Mucosa of descending colon (tissue), 3 donors: ENCODE results near the gene ZNF618. TPM values are rescaled to one million over a fixed set of nuclear protein-coding genes. Genes with fewer than 3 reads are reported as not detected.

ENCODE experiments used
- ATAC-seq: fragments of 200-7000 bp; cut with Tn5 transposase; one replicate; pipeline ENCODE4 v1.9.1; 2020; ENCODE audit warnings: mild to moderate bottlenecking, moderate library complexity
- DNase-seq, 3 donors: peaks; one replicate each; pipeline ENCODE4 v3.0.0-alpha.2; 2020
- H3K36me3 ChIP-seq: fragments of 200-600 bp; one replicate; pipeline ENCODE4 v1.8.0; 2021; ENCODE audit warnings: low read depth, mild to moderate bottlenecking
- H3K4me1 ChIP-seq: fragments of 200-600 bp; one replicate; pipeline ENCODE4 v1.8.0; 2021; ENCODE audit warnings: low read depth, mild to moderate bottlenecking
- H3K4me3 ChIP-seq: fragments of 200-600 bp; one replicate; pipeline ENCODE4 v1.8.0; 2021; ENCODE audit warnings: mild to moderate bottlenecking
- H3K9me3 ChIP-seq: fragments of 200-600 bp; one replicate; pipeline ENCODE4 v1.8.0; 2021; ENCODE audit warnings: mild to moderate bottlenecking
- CTCF ChIP-seq: fragments of 200-600 bp; IDR thresholded peaks from one replicate; pipeline ENCODE4 v1.8.0; 2022; ENCODE audit warnings: antibody characterized with exemption, mild to moderate bottlenecking
- intact Hi-C, 2 donors: fragments of 100-400 bp; cut with DNase I in 1 of 2; cut with micrococcal nuclease in 1 of 2; formaldehyde crosslinking; loops; one replicate each; pipeline versions ENCODE4 v1.11.0 to v1.11.1; 2022; cut with DNase I, micrococcal nuclease
- total RNA-seq, 3 donors: library from RNA; stranded (reverse); fragmentation: NEBNext Ultra II Directional in 2 of 3; extraction: Animal tissue kit (Norgen Biotek cat#: 25700) in 2 of 3; gene quantifications; one replicate each; pipeline versions ENCODE4 v1.2.1 to v1.2.4, GENCODE V29; 2021 to 2023
- donor health status: DM: no; HTN: no; CAD: no; lungs with moderate emphysema.
- donor health status: DM: no; HTN: no; CAD: no.
- donor health status: DM: no; HTN: yes; CAD: no.

The ZNF618 gene
- total RNA-seq, 3 donors from 2014 or later = 2.7 to 6.2 (median 3.7) TPM

GRCh38 chr9:113875459-113876150, 504 bp upstream of the ZNF618 start:
- Histone ChIP-seq H3K9me3 (no peaks in the 10 kb centered on the region), H3K36me3 (no peaks in the 10 kb centered on the region), H3K4me1 (peaks cover 9% of the 10 kb centered on the region), H3K4me3 (no peak overlapping the region)
- intact Hi-C loops = no loop called here
- peak; percentile 27 for ATAC-seq
- DNase-seq = peak in 1 of 3 donors; percentile 28
- TF ChIP-seq CTCF = no peak

DNA sequence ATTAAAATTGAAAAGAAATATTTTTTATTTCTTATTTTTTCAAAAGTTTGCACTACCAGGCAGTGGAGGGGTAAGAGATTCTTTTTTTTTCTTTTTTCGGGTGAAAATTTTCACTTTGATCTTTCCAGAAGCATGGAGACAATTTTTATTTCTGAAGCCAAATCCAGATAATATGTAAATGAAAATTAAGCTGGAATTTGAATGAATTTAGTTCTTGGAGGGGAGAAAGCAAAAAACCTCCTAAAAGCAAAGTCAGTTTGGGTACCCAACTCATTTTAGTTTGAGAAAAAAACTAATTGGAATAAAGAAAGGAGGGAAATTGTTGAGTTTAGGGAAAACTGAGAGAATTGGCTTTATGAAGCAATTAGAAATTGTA, 872 bp downstream of the ZNF618 start:
- intact Hi-C loops = no loop called here
- Histone ChIP-seq H3K9me3 (no peaks in the 10 kb centered on the region), H3K4me3 (peak overlapping the region; percentile 48), H3K4me1 (peaks cover 9% of the 10 kb centered on the region), H3K36me3 (no peaks in the 10 kb centered on the region)
- DNase-seq = no peak
- no peak for TF ChIP-seq CTCF
- ATAC-seq = no peak

DNA sequence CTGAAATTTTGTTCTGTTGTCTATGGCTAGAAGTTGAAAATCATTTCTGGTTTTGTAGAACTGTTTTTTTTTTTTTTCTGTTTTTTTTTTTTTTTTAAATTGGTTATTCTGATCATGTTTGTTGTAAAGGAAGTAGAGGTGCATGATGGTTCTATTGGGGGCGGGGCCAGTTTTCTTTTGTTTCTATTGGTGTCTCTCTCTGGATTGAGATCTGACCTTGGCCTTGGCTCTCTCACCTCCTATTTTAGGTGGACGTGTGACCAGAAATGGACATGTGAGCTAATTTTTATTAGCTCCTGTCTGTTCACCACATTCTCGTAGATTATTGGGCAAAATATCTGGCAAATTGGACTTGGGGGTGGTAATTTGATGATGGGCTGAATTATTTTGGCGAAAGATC, 3.2 kb downstream of the ZNF618 start:
- no peak for TF ChIP-seq CTCF
- Histone ChIP-seq H3K9me3 (no peaks in the 10 kb centered on the region), H3K4me3 (no peak overlapping the region), H3K36me3 (no peaks in the 10 kb centered on the region), H3K4me1 (peaks cover 9% of the 10 kb centered on the region)
- intact Hi-C loops = no loop called here
- DNase-seq (peak in 1 of 3 donors; percentile 15), ATAC-seq (no peak)

DNA sequence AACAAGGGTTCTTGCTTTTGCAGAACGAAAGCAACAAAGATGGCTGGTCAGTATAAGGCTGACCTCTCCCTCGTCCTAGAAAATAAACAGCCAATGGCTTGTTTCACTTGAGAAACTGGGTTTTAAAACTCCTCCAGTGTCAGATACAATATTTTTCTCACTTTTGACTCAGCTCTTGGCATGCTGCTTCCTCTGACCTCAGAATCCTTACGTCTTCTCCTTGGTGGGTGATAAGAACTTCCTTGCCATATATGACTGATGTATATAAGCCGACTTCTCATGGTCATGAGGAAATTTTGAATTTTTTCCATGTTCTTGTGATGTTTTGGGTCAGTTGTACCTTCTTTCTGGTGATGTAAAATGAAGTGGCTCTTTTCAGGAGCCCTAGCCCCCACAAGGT, 3.8 kb downstream of the ZNF618 start:
- no peaks in the 10 kb centered on the region for H3K36me3 ChIP-seq
- DNase-seq (no peak), ATAC-seq (no peak)
- H3K4me3 ChIP-seq = no peak overlapping the region
- no peak for TF ChIP-seq CTCF
- intact Hi-C loops = loop anchor here in 1 of 2 donors (10.0 kb wide), 1 partner anchor 225 kb away; no protein-coding TSS in a partner anchor
- H3K9me3 ChIP-seq = no peaks in the 10 kb centered on the region
- peaks cover 9% of the 10 kb centered on the region for H3K4me1 ChIP-seq

DNA sequence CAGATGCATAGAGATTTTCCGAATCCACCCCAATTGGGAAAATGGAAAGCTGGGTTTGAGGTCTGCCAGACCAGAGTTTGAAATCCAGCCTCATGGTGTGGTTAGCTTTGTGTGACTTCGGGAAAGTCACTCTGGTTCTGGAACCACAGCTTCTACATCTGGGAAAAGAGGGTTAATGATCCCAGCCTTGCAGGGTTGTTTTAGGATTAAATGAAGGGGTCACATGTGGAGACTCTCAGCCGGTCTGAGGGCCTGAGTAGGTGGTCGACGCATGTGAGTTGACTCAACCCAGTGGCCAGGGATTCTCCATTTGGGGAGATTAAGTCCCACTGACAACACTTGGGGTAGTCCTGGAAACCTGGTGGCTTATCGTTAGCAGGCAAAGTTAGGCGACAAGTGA, 6.1 kb downstream of the ZNF618 start:
- no peak for ATAC-seq
- intact Hi-C loops = loop anchor here in 1 of 2 donors (10.0 kb wide), 1 partner anchor 227 kb away; no protein-coding TSS in a partner anchor

More for the DNA sequence above, 6.1 kb downstream of the ZNF618 start:
- H3K36me3 ChIP-seq = no peaks in the 10 kb centered on the region
- H3K4me3 ChIP-seq = no peak overlapping the region
- no peak for TF ChIP-seq CTCF
- H3K9me3 ChIP-seq = no peaks in the 10 kb centered on the region
- DNase-seq = no peak
- peaks cover 4% of the 10 kb centered on the region for H3K4me1 ChIP-seq
